ENCODE data around the gene MLIP.

Gene MLIP

GRCh38 chr6:54234539-54234938, 123.3 kb downstream of the MLIP start:
- Histone ChIP-seq H2AFZ (ENCODE audit: low read depth, low read length) (no peak overlapping the region), H3K9ac (ENCODE audit: low read length) (no peak overlapping the region), H3K79me2 (ENCODE audit: low read length) (no peaks in the 10 kb centered on the region), H3K4me3 (ENCODE audit: low read length) (no peak overlapping the region), H3K4me2 (ENCODE audit: low read length) (peak overlapping the region; percentile 15), H3K36me3 (replicated peaks; ENCODE audit: low read depth, low read length) (no peaks in the 10 kb centered on the region), H3K9me3 (ENCODE audit: insufficient read depth, low read length) (no peaks in the 10 kb centered on the region), H4K20me1 (ENCODE audit: insufficient read depth, low read length) (no peaks in the 10 kb centered on the region), H3K27ac (ENCODE audit: low read length) (no peak overlapping the region), H3K4me1 (ENCODE audit: low read length) (peaks cover 12% of the 10 kb centered on the region), H3K27me3 (ENCODE audit: low read depth, low read length) (peaks cover 27% of the 10 kb centered on the region)
- no peak for TF ChIP-seq EZH2phosphoT487 (IDR thresholded peaks at IDR 0.05; ENCODE audit: low read depth)
- TF ChIP-seq CTCF (IDR thresholded peaks at IDR 0.05; ENCODE audit: low read depth, low read length): no peak

GRCh38 chr6:54236984-54237383, 125.7 kb downstream of the MLIP start:
- Histone ChIP-seq H2AFZ (ENCODE audit: low read depth, low read length) (no peak overlapping the region), H3K9me3 (ENCODE audit: insufficient read depth, low read length) (no peaks in the 10 kb centered on the region), H3K27ac (ENCODE audit: low read length) (no peak overlapping the region), H3K36me3 (replicated peaks; ENCODE audit: low read depth, low read length) (no peaks in the 10 kb centered on the region), H3K79me2 (ENCODE audit: low read length) (no peaks in the 10 kb centered on the region), H3K27me3 (ENCODE audit: low read depth, low read length) (peaks cover 19% of the 10 kb centered on the region), H4K20me1 (ENCODE audit: insufficient read depth, low read length) (no peaks in the 10 kb centered on the region), H3K9ac (ENCODE audit: low read length) (no peak overlapping the region), H3K4me1 (ENCODE audit: low read length) (peaks cover 12% of the 10 kb centered on the region), H3K4me2 (ENCODE audit: low read length) (no peak overlapping the region), H3K4me3 (ENCODE audit: low read length) (no peak overlapping the region)
- TF ChIP-seq EZH2phosphoT487 (IDR thresholded peaks at IDR 0.05; ENCODE audit: low read depth) (no peak), CTCF (IDR thresholded peaks at IDR 0.05; ENCODE audit: low read depth, low read length) (no peak)

- no peak overlapping the region for H2AFZ ChIP-seq (ENCODE audit: low read depth, low read length)
- H3K4me1 ChIP-seq (ENCODE audit: low read length): peaks cover 12% of the 10 kb centered on the region
- H3K9me3 ChIP-seq (ENCODE audit: insufficient read depth, low read length): no peaks in the 10 kb centered on the region
- H3K27ac ChIP-seq (ENCODE audit: low read length): no peak overlapping the region
- H4K20me1 ChIP-seq (ENCODE audit: insufficient read depth, low read length): no peaks in the 10 kb centered on the region
- H3K27me3 ChIP-seq (ENCODE audit: low read depth, low read length): peaks cover 14% of the 10 kb centered on the region
- no peak overlapping the region for H3K4me3 ChIP-seq (ENCODE audit: low read length)
- no peaks in the 10 kb centered on the region for H3K36me3 ChIP-seq (replicated peaks; ENCODE audit: low read depth, low read length)
- no peak overlapping the region for H3K9ac ChIP-seq (ENCODE audit: low read length)
- no peaks in the 10 kb centered on the region for H3K79me2 ChIP-seq (ENCODE audit: low read length)
- H3K4me2 ChIP-seq (ENCODE audit: low read length): no peak overlapping the region
- no peak for TF ChIP-seq CTCF (IDR thresholded peaks at IDR 0.05; ENCODE audit: low read depth, low read length)
- no peak for TF ChIP-seq EZH2phosphoT487 (IDR thresholded peaks at IDR 0.05; ENCODE audit: low read depth)
These were observed 127.2 kb downstream of the MLIP start for GRCh38 chr6:54238396-54238795.

- TF ChIP-seq CTCF (IDR thresholded peaks at IDR 0.05; ENCODE audit: low read depth, low read length) (no peak), EZH2phosphoT487 (IDR thresholded peaks at IDR 0.05; ENCODE audit: low read depth) (no peak)
- Histone ChIP-seq H3K9ac (ENCODE audit: low read length) (no peak overlapping the region), H3K36me3 (replicated peaks; ENCODE audit: low read depth, low read length) (no peaks in the 10 kb centered on the region), H3K4me1 (ENCODE audit: low read length) (no peaks in the 10 kb centered on the region), H3K79me2 (ENCODE audit: low read length) (no peaks in the 10 kb centered on the region), H3K27ac (ENCODE audit: low read length) (no peak overlapping the region), H3K9me3 (ENCODE audit: insufficient read depth, low read length) (no peaks in the 10 kb centered on the region), H3K27me3 (ENCODE audit: low read depth, low read length) (no peaks in the 10 kb centered on the region), H2AFZ (ENCODE audit: low read depth, low read length) (no peak overlapping the region), H3K4me3 (ENCODE audit: low read length) (no peak overlapping the region), H4K20me1 (ENCODE audit: insufficient read depth, low read length) (no peaks in the 10 kb centered on the region), H3K4me2 (ENCODE audit: low read length) (no peak overlapping the region)
These were observed 132.5 kb downstream of the MLIP start for GRCh38 chr6:54243699-54244098.
